Measurements from ENCODE around the gene BRME1. TPM values are rescaled to one million over a fixed set of nuclear protein-coding genes. Genes with fewer than 3 reads are reported as not detected.

The BRME1 gene
- total RNA-seq, 1 experiment from 2014 or later: 1.7 TPM

- ATAC-seq (no peak), DNase-seq (ENCODE audit: low read depth, low spot score) (no peak)
- Histone ChIP-seq H2AFZ (ENCODE audit: low read depth, low read length, poor library complexity, severe bottlenecking) (no peak overlapping the region), H3K4me1 (ENCODE audit: control insufficient read depth in 1 of 2, insufficient read depth in 2 of 2, low read length in 2 of 2) (peaks cover 16 to 27% of the 10 kb centered on the region in 2 experiments), H3K79me2 (ENCODE audit: insufficient read depth, low read length) (no peaks in the 10 kb centered on the region), H3K9me2 (ENCODE audit: insufficient read depth) (no peaks in the 10 kb centered on the region), H3K9me3 (ENCODE audit: control insufficient read depth in 1 of 2, insufficient read depth in 1 of 2, low read depth in 1 of 2, low read length in 2 of 2) (no peaks in the 10 kb centered on the region), H3K4me2 (ENCODE audit: low read length) (no peak overlapping the region), H3K9ac (ENCODE audit: low read length) (no peak overlapping the region), H3K4me3 (replicated peaks in 1 of 2; ENCODE audit: low read depth in 1 of 2, low read length in 2 of 2) (no peak overlapping the region), H3K27ac (ENCODE audit: low read depth, low read length) (no peak overlapping the region), H3K36me3 (ENCODE audit: control insufficient read depth in 1 of 2, insufficient read depth in 2 of 2, low read length in 2 of 2) (no peaks in the 10 kb centered on the region), H3K27me3 (ENCODE audit: insufficient read depth, low read length) (no peaks in the 10 kb centered on the region), H4K20me1 (ENCODE audit: insufficient read depth) (no peaks in the 10 kb centered on the region)
- ChIA-PET POLR2A (interaction anchor here (1.0 kb wide), 1 partner anchor 13 kb away, joined by 6 read pairs; no protein-coding TSS in a partner anchor), CTCF (no interaction called here), RAD21 (ENCODE audit: low non-redundant PET in 1 of 2, low total read pairs in 2 of 2, uncharacterized antibody in 2 of 2, unreplicated experiment in 2 of 2) (no interaction called here)
- intact Hi-C loops (cut with micrococcal nuclease): no loop called here
- no peak for TF ChIP-seq POLR2A (IDR thresholded peaks at IDR 0.05; ENCODE audit: borderline replicate concordance, extremely low read depth, insufficient read depth, insufficient read length)
- no peak for TF ChIP-seq ATF3 (IDR thresholded peaks at IDR 0.05)
- TF ChIP-seq ZNF274 (IDR thresholded peaks at IDR 0.05; ENCODE audit: low read depth, low read length): no peak
- TF ChIP-seq EZH2phosphoT487 (IDR thresholded peaks at IDR 0.05; ENCODE audit: borderline replicate concordance): no peak
- TF ChIP-seq SP1 (IDR thresholded peaks at IDR 0.05; ENCODE audit: low read depth): no peak
- TF ChIP-seq EZH2 (IDR thresholded peaks at IDR 0.05): no peak
- TF ChIP-seq CEBPB (IDR thresholded peaks at IDR 0.05; ENCODE audit: low read depth): no peak
- TF ChIP-seq SRF (IDR thresholded peaks at IDR 0.05; ENCODE audit: low read depth): no peak
- no peak for TF ChIP-seq MAX (IDR thresholded peaks at IDR 0.05)
- TF ChIP-seq RAD21 (IDR thresholded peaks at IDR 0.05; ENCODE audit: low read depth): no peak
- BruUV-seq (replicated peaks): no TSS peak
These were observed 20.0 kb downstream of the BRME1 start for GRCh38 chr19:13885826-13886365.
